NCI-H748 (cell line): ENCODE measurements around the gene LYPD8.
"Not testable (repeated sequence)": the region's sequence is repeated elsewhere in the genome, so short reads cannot be mapped to it uniquely, and the experiment has no call there.

Source experiments
- DNase-seq: peaks from one replicate; lab custom pipeline; 2025; ENCODE audit not compliant: unreplicated experiment; lab: John Stamatoyannopoulos, UW

The LYPD8 gene

GRCh38 chr1:248755517-248755916 is at the start of gene LYPD8:
Gene LYPD8, minus strand, starts transcription at chr1:248755759. Its CDS starts 4,678 bp downstream, at chr1:248751081.
- DNase-seq, result no peak

GRCh38 chr1:248804771-248805681 is 49.5 kb upstream of the LYPD8 start:
- no peak for DNase-seq

GRCh38 chr1:248803501-248803900 is 47.9 kb upstream of the LYPD8 start:
- not testable (repeated sequence) for DNase-seq

- DNase-seq, result no peak
Measured at GRCh38 chr1:248802454-248802853, 46.9 kb upstream of the LYPD8 start.

GRCh38 chr1:248800459-248800858 is 44.9 kb upstream of the LYPD8 start:
- no peak for DNase-seq

- DNase-seq, result no peak
Measured at GRCh38 chr1:248798791-248799190, 43.2 kb upstream of the LYPD8 start.

- DNase-seq, result not testable (repeated sequence)
Measured at GRCh38 chr1:248794663-248795062, 39.1 kb upstream of the LYPD8 start.

- DNase-seq, result no peak
Measured at GRCh38 chr1:248793592-248793991, 38.0 kb upstream of the LYPD8 start.

GRCh38 chr1:248792342-248792741 is 36.8 kb upstream of the LYPD8 start:
- DNase-seq, result no peak

GRCh38 chr1:248791010-248791409 is 35.5 kb upstream of the LYPD8 start:
- DNase-seq, result no peak

- DNase-seq, result no peak
Measured at GRCh38 chr1:248790456-248790855, 34.9 kb upstream of the LYPD8 start.

GRCh38 chr1:248789337-248789736 is 33.8 kb upstream of the LYPD8 start:
- DNase-seq, result not testable (repeated sequence)

- DNase-seq, result no peak
Measured at GRCh38 chr1:248788327-248788726, 32.8 kb upstream of the LYPD8 start.

- DNase-seq, result no peak
Measured at GRCh38 chr1:248787430-248787829, 31.9 kb upstream of the LYPD8 start.

- DNase-seq, result peak; percentile 11
Measured at GRCh38 chr1:248786156-248786555, 30.6 kb upstream of the LYPD8 start.

GRCh38 chr1:248783367-248783766 is 27.8 kb upstream of the LYPD8 start:
- DNase-seq, result no peak

GRCh38 chr1:248782416-248783141 is 27.0 kb upstream of the LYPD8 start:
- no peak for DNase-seq

GRCh38 chr1:248779350-248779749 is 23.8 kb upstream of the LYPD8 start:
- DNase-seq, result no peak

- no peak for DNase-seq
Measured at GRCh38 chr1:248778906-248779305, 23.3 kb upstream of the LYPD8 start.

- no peak for DNase-seq
Measured at GRCh38 chr1:248776991-248777390, 21.4 kb upstream of the LYPD8 start.

- no peak for DNase-seq
Measured at GRCh38 chr1:248775441-248775840, 19.9 kb upstream of the LYPD8 start.

- no peak for DNase-seq
Measured at GRCh38 chr1:248759644-248760043, 4.1 kb upstream of the LYPD8 start.
